ENCODE data around the gene SPATS2. TPM values are rescaled to one million over a fixed set of nuclear protein-coding genes. Genes with fewer than 3 reads are reported as not detected.
A peak's percentile ranks its signal among the peaks of the same experiment; 100 is the strongest.

The SPATS2 gene
- total and polyA plus RNA-seq, 11 donors = 3.0 to 9.1 (median 5.7) TPM

- Histone ChIP-seq H3K27ac (no peak overlapping the region), H3K4me1 (peaks cover 0 to 33% (median 13%) of the 10 kb centered on the region in 12 donors), H3K4me3 (no peak overlapping the region), H3K36me3 (no peaks in the 10 kb centered on the region), H3K27me3 (peaks cover 4 to 40% (median 26%) of the 10 kb centered on the region in 9 donors), H3K9me3 (no peaks in the 10 kb centered on the region)
- no peak for ATAC-seq
- WGBS, 4 donors = 87 to 95% (median 93%) methylated on average over 6 of the region's 6 CpGs
- intact Hi-C loops (cut with DNase I) = no loop called here
- DNase-seq = no peak
- no peak for TF ChIP-seq POLR2A (IDR thresholded peaks at IDR 0.05)
- no peak for TF ChIP-seq CTCF (IDR thresholded peaks at IDR 0.05)
Measured at GRCh38 chr12:49535921-49536525, 168.8 kb downstream of the SPATS2 start.

GRCh38 chr12:49536526-49537071 lies 169.3 kb downstream of the SPATS2 start:
- intact Hi-C loops (cut with DNase I) = no loop called here
- peaks cover 0 to 33% (median 13%) of the 10 kb centered on the region in 12 donors for H3K4me1 ChIP-seq
- no peaks in the 10 kb centered on the region for H3K9me3 ChIP-seq
- H3K36me3 ChIP-seq = no peaks in the 10 kb centered on the region
- ATAC-seq (no peak), DNase-seq (no peak)
- peaks cover 4 to 40% (median 26%) of the 10 kb centered on the region in 9 donors for H3K27me3 ChIP-seq
- H3K4me3 ChIP-seq = no peak overlapping the region
- 56 to 69% (median 60%) methylated on average over 3 of the region's 3 CpGs for WGBS, 4 donors
- no peak overlapping the region for H3K27ac ChIP-seq
- TF ChIP-seq POLR2A (IDR thresholded peaks at IDR 0.05) (no peak), CTCF (IDR thresholded peaks at IDR 0.05) (no peak)

DNA sequence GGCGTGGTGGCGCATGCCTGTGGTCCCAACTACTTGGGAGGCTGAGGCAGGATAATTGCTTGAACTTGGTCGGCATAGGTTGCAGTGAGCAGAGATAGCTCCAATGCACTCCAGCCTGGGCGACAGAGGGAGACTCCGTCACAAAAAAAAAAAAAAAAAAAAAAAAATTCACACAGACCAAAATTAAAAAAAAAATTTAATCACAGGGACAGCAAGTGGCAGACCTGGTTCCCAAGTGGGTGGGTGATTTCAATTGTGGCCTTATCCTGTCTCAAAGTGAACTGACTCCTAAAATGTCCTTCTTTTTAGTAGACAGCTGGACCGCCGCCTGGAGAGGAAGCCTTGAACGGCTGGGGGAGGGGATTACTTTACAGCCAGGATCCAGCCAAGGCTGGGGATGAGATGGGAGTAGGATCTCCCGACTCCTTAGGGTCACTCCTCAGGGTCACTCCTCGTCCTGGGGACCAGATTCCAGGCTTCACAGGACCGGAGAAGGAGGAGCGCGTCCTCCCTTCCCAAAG lies 170.0 kb downstream of the SPATS2 start:
- H3K27ac ChIP-seq = no peak overlapping the region
- no peaks in the 10 kb centered on the region for H3K9me3 ChIP-seq
- H3K4me1 ChIP-seq = peaks cover 0 to 33% (median 13%) of the 10 kb centered on the region in 12 donors
- peak in 1 of 4 donors; percentile 22 for ATAC-seq
- H3K36me3 ChIP-seq = no peaks in the 10 kb centered on the region
- peak overlapping the region in 11 of 12 donors; percentile 24 to 62 (median 57) for H3K4me3 ChIP-seq
- H3K27me3 ChIP-seq = peaks cover 4 to 40% (median 26%) of the 10 kb centered on the region in 9 donors
- no peak for DNase-seq
- TF ChIP-seq POLR2A (IDR thresholded peaks at IDR 0.05) (no peak), CTCF (IDR thresholded peaks at IDR 0.05) (no peak)
- 18 to 21% (median 19%) methylated on average over 11 to 13 of the region's 13 CpGs for WGBS, 4 donors
- intact Hi-C loops (cut with DNase I) = no loop called here

DNA sequence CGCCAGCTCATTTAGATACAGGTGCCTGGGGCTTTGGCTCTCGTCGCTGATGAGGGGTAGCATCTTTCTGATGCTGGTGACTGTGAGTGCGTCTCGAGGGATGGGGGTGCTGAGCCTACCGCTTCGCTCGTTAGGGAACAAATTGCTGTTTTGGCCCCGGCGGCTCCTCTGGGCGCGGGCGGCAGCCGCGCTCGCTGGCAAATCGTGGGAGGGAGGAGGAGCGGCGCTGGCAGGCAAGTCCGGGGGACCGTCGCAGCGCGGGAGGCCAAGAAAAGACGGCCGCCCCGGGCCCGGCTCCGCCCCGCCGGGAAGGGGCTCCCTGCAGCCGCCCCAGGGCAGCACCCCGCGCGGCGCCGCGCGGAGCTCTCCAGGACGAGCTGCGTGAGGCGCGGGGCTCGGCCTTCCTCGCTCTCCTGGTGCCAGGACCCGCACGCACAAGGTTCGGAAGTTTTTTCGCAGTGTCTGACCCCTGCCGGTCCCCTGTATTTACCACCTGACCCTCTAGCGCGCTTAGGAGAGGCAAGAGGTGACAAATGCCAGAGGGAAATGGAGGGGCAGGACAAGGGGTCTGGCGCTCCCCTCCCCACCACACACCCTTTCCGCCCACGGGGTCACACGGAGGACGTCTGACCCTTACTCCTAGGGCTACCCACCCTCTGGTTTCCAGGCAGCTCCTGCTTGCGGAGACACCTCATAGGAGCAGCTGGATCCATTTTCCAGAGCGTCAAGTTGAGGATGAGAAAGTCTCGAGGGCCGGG lies 170.7 kb downstream of the SPATS2 start:
- ATAC-seq = peak in 3 of 4 donors; percentile 7 to 18 (median 7)
- no peaks in the 10 kb centered on the region for H3K36me3 ChIP-seq
- H3K9me3 ChIP-seq = no peaks in the 10 kb centered on the region
- intact Hi-C loops (cut with DNase I) = no loop called here
- H3K4me1 ChIP-seq = peaks cover 0 to 33% (median 13%) of the 10 kb centered on the region in 12 donors
- WGBS, 4 donors = 0 to 1% (median 1%) methylated on average over 20 to 61 of the region's 61 CpGs
- TF ChIP-seq CTCF (IDR thresholded peaks at IDR 0.05) (no peak), POLR2A (IDR thresholded peaks at IDR 0.05) (no peak)
- peaks cover 4 to 40% (median 26%) of the 10 kb centered on the region in 9 donors for H3K27me3 ChIP-seq
- H3K4me3 ChIP-seq = peak overlapping the region; percentile 24 to 62 (median 56)
- no peak for DNase-seq
- H3K27ac ChIP-seq = no peak overlapping the region

Data from heart left ventricle (tissue), 16 donors.